Frontal cortex (tissue), 4 donors: ENCODE measurements around the gene MGAT4C. TPM values are rescaled to one million over a fixed set of nuclear protein-coding genes. Genes with fewer than 3 reads are reported as not detected.
"Not testable (repeated sequence)": the region's sequence is repeated elsewhere in the genome, so short reads cannot be mapped to it uniquely, and the experiment has no call there.

ENCODE experiments used
- DNase-seq, 2 donors: peaks; one replicate each; pipeline ENCODE4 v3.0.0; 2012; ENCODE audit warnings: low spot score in 2 of 2
- FAIRE-seq: peaks from 2 replicates; lab custom pipeline; 2012; peaks lifted over from hg19 to GRCh38; lab: Jason Lieb, UNC
- total RNA-seq: library from RNA; depleted of rRNA; stranded (reverse); fragments of >200 nt; gene quantifications from one replicate; pipeline ENCODE4 v1.2.3, GENCODE V29; 2014
- donor health status: control.
- donor health status: control.
- donor health status: control.

MGAT4C gene
- total RNA-seq, result 72.2 TPM

DNA sequence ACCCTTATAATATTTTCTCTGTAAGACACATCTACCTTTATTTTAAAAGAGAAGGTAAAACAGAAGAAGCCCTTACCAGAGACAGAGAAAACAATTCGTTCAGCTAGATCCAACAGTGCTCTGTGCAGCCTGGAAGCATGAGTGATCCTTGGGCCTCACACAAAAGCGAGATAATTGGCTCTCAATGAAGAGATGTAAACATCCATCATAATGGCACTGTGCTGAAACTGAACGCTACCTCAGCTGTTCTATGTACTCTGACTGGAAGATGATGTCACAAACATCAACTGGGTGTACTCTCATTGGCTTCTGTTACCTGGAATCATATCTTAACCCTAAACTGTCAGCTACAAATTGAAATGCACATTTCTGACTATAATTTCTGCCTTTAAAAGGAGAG lies at the start of gene MGAT4C:
Gene MGAT4C, minus strand, starts transcription at position 229 of the 400 bp plus-strand sequence.
- FAIRE-seq, result no peak
- no peak for DNase-seq

DNA sequence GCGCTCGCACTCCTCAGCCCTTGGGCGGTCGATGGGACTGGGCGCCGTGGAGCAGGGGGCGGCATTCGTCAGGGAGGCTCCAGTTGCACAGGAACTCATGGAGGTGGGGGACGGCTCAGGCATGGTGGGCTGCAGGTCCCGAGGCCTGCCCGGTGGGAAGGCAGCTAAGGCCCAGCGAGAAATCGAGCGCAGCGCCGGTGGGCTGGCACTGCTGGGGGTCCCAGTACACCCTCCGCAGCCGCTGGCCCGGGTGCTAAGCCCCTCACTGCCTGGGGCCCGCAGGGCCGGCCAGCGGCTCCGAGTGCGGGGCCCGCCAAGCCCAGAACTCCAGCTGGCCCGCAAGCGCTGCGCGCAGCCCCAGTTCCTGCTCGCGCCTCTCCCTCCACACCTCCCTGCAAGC lies 40.2 kb upstream of the MGAT4C start:
- FAIRE-seq, DNase-seq: not testable (repeated sequence)

DNA sequence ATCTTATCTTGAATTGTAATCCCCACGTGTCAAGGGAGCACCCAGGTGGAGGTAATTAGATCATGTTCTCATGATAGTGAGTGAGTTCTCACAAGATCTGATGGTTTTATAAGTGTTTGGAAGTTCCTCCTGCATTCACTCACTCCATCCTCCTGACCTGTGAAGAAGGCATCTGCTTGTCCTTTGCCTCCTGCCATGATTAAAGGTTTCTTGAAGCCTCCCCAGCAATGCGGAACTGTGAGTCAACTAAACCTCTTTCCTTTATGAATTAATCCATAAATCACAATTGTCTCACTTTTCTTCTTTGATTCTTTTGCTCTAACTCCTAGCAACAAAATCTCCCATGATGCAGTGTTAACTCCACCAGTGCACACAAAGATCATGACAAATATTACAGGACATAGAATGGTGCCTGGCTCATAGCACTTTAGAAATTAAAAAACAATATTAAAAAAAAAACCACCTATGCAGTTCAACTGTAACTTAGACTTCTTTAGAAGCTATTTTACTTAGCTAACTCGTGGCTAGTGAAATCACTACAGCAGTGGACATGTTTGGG lies 37.6 kb upstream of the MGAT4C start:
- DNase-seq (no peak), FAIRE-seq (no peak)

DNA sequence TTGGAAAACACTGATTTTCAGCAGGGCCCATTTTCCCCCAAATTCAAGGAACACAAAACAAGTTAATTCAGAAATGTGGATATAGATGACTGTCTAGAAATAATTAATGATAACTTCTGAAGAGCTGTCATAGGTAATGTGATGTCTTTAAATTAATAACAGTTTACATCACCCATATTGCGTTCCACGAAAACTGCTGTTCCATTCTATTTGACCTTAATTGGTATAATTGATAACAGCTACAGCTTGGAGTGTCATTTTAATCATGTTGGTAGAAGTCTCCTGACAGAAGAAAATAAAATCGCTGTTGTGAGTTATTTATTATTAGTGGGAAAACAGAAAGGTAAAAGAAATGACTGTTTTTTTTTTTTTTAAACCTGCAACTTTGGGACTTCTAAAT lies 36.3 kb upstream of the MGAT4C start:
- DNase-seq (no peak), FAIRE-seq (no peak)

DNA sequence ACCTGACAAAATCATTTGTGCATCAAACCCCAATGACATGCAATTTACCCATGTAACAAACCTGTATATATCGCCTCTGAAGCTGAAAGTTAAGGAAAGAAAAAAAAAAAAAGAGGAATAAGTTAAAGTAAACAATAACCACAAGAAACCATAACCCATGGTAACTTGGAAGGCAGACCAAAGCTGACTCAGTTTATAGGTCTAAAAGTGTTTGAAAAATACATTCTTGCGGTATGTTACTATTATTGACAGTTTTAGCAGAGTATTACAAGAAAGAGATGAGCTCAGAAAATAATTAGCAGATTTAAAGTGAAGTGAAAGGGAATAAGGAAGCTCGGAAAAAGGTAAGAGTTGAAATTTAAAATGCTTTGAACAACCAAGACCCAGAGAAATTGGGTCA lies 34.4 kb upstream of the MGAT4C start:
- no peak for DNase-seq
- no peak for FAIRE-seq

DNA sequence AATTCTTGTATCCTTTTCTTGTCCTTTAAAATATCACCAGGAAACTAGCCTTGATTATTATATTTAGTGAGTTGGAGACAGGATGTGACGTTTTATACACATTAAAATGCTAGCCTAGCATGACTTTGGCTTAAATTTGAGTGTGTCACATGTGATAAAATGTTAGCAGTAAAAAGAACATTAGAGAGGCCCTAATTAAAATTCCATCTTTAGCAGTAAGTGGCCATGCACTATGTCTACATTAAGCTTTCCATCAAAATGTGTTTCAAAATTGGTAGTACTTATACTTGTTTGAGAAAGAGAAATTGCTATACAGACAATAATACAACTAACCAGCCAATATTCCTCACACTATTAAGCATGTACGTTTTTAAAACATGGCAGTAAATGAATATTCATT lies 29.9 kb upstream of the MGAT4C start:
- DNase-seq, result no peak
- FAIRE-seq, result no peak

DNA sequence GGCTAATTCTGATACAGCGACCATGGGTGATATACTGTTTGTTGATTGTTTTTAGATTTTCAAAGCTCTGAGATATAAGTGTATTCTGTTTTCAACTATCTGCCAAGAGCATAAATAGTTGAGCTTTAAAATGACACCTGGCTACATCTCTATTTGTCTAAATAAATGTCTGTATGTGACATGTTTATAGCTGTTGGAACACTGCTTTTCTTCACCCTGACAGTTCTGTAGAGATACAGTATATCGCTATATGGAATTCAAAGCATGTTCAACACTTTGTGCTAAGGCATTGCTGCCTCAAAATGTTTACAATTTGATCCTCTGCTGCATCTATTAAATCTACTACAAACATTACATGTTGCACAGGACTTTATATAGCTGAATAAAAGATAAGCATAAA lies 27.4 kb upstream of the MGAT4C start:
- FAIRE-seq (no peak), DNase-seq (no peak)

DNA sequence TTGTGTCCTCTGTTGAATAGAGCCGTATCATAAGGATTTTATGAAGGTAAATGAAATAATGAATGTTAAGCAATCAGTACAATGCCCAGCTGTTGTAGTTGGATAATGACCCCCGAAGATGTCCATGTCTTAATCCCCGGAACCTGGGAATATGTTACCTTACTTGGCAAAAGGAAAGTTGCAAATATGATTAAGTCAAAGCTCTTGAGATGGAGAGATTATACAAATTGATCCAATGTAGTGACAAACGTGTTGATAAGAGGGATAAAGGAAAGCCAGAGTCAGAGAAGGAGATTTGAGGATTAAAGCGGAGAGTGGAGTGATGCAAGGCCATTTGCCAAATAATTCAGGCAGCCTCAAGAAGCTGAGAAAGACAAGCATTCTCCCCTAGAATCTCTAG lies 19.2 kb upstream of the MGAT4C start:
- DNase-seq, result no peak
- no peak for FAIRE-seq

DNA sequence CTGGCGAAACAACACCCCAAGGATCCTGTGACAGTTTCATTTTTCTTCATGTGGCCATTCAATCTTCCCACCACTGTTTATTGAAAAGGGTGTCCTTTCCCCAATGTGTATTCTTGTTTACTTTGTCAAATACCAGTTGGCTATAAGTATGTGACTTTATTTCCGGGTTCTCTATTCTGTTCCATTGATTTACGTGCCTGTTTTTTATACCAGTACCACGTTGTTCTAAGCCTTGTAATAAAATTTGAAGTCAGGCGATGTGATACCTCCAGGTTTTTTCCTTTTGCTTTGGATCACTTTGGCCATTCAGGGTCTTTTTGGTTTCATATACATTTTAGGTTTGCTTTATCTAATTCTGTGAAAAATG lies 9.1 kb upstream of the MGAT4C start:
- FAIRE-seq, result no peak
- no peak for DNase-seq

DNA sequence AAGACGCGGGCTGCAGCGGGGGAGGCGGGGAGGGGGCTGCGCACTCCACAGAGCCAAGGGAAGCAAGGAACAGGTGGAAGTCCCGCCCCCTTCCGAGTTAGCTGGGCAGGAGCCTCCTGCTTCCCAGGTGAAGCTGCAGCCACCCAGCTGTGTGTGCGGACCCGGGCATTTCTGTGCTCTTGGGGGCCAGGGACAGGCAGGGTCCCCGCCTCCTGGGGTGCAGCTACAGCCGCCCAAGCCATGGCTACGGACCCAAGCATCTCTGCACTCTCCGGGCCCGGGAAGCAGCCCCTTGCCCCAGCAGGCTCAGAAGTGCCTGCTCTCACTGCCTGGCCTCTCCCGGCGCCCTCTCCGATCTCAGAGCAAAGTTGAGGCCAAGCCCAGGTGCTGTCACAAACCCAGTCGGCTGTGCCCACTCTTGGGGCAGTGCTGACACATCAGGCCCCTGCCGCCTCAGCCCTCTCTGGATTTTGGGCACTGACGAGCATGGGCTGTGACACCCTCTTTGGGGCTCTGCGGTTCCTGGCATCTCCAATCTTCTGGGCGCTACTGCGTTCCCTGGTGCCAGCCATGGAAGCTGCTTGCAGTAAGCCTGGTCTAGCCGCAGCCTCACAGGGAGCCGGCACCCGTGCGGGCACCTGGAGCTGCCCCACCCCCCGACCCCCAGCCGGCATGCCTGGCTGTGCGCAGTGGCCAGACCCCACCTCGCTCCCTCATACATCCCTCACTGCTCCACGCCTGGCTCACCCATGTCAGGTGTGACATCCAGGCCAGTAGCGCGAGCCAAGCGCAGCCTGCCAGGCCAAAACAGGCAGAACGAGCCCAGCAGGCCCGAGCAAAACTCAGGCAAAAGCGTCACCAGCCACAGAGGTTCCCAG lies 8.5 kb upstream of the MGAT4C start:
- no peak for FAIRE-seq
- DNase-seq, result no peak

DNA sequence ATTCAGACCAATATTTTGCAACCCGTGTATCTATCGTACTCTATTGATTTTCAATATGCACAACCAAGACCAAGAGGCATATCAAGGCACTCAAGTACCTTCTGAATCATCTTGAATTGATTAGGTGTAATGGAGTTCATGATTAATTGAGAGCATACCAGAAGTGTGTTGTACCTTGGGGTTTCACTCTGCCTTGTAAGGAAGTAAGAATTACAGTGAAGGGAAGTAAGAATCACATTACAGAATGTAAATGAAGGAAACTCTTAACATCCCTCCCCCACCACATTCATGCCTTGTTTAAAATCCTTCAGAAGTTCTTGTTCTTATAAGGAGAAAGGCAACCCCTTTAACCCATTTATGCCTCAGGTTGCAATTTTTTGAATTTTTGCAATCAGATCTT lies 5.4 kb upstream of the MGAT4C start:
- FAIRE-seq (no peak), DNase-seq (no peak)

DNA sequence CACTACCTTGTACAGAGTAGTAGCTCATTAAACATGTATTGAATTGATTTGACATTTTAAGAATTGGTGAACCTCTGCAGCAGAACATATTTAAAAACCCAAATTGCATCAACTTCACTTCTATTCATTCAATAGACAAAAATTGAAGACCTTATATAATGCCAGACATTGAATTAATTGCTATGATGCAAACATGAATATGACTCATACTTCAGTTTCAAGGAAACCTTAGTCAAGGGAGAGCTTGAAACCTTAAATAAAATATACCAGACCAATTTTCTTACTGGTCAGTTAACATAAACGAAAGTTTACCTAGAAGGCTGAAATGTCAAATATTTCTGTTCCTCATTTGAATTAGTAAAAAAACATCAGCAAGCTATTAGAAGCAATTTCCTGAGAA lies 5.0 kb upstream of the MGAT4C start:
- FAIRE-seq, result no peak
- no peak for DNase-seq

DNA sequence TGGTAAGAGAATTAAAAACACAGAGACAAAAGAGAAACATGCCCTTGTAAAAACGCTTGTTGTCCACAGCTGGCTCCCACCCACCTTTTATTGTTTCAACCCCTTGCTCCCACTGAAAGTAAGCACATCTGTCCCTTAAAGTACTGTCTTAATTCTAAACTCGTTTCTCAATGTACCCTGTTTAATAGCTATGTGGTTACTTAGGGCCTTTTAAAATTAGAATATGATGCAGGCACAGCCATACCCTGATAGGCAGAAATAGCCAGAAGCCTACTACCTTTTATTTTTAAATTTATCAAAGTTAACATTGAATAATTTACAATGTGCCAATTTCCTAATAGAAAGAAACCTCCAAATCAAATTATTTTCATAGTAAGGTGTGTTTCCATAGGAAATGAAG lies 4.0 kb upstream of the MGAT4C start:
- DNase-seq (no peak), FAIRE-seq (no peak)

DNA sequence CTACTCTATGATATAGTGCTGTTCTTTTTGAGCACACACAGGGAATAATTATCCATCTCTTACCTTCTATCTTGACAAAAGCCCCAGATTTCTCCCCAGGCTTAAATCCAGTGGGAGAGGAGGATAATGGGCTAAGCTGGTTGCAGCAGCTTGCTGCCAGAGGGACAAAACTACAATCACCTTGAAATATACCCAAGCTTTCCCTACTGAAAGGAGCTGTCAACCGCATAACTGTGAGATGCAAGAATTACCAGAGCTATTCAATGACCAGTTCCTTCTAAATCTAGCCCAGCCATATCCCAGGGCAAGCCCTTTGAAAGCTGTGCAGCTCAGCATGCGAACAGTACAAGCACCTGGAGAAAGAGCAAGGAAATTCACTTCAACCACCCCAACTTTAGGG lies 943 bp upstream of the MGAT4C start:
- DNase-seq (no peak), FAIRE-seq (no peak)

DNA sequence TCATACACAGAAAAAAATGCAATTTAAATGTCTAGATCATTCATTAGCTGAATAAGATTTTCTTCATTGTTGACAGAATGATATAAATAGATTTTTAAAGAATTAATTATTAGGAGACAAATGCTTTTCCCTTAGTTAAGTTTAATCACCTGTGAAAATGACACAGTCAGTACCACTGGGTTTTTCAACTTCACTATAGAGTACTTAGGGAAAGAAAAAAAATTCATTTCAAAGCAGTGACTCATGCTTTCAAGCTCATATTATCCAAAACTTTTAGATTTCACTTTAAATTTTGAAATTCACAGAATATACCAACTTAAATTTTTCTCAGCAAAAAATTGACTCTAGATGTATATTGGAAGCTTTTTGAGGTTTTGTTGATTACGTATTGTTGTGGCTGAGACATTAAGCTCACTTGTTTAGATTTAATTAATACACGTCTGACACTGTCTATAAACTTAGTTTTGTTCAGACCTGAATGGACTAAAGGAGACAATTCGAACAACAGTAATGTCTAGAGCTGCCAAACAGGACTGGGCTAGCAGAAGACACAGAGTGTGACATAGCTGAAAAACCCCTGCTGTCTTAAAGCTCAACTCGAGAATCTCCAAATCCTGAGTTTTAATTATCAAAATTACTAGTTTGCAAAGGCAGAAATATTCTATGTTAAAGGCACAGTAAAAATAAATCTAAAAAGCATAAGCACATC lies 1.6 kb downstream of the MGAT4C start:
- FAIRE-seq (no peak), DNase-seq (no peak)

DNA sequence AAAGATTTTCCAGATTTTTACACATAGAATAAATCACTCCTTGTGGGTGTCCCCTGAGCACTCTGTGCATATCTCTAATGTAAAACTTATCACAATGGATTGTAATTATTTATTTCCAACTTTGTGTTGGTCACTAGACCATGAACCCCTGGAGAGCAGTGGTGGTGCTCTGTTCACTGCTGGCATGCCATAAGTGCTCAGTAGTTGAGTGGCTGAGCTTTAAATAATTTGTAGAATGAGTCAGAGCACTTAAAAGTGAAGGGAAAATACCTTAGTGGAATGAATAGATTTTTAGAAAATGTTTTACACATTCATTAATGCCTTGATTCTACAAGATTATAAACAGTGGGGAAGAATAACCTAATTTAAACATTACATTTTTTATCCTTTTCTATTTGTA lies 6.3 kb downstream of the MGAT4C start:
- no peak for FAIRE-seq
- no peak for DNase-seq

DNA sequence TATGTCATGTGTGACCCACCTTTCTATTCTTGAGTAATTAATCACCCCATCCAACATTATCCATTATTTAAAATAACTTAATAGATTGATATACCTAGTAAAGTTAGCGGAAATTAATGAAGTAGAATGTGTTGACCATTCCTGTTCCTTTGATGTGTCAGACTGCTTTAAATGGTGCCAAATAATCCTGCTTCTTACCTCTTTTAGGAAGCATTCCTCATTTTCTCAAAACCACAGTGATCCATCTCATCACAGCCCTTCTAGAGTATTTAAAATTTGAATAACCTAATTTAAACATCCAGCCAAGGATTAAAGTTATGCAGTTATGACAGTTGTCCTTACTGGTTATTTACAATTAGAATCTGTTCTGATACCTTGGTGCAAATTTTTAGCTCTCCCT lies 6.9 kb downstream of the MGAT4C start:
- no peak for FAIRE-seq
- no peak for DNase-seq

DNA sequence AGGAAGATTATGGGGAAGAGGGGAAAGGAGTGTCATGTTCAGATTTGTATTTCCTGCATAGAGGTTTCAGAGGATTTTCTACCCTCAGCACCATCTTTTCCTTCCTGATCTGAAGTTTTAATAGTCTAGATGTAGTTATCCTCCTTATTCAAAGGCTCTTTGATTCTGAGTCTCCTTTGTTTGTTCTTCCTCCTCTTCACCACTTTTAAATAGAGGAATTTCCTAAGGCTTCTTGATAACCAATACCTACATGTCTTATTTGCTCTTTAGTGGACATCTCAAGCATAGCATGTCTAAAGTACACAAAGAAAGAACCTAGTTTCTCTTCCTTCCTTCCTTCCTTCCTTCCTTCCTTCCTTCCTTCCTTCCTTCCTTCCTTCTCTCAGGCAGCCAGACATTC lies 8.3 kb downstream of the MGAT4C start:
- DNase-seq (no peak), FAIRE-seq (no peak)

DNA sequence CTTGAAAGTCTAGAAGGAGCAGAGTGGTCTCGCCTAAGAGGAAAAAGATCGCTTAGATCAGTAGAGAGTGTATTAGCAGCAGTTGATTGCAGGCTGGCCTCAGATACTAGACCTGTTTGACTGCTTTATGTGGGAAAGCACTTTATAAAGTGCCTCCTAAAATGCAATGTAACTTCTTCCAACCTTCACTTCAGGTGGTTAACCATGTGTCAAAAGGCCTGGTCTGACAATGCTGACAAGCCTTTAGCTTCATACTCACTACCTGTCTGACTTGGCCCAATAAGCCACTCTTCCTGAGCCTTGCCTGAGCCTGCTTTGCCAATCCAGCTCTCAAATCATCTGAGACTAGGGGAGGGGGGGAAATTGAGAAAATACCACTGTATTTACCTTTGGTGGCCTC lies 14.6 kb downstream of the MGAT4C start:
- FAIRE-seq (no peak), DNase-seq (no peak)

DNA sequence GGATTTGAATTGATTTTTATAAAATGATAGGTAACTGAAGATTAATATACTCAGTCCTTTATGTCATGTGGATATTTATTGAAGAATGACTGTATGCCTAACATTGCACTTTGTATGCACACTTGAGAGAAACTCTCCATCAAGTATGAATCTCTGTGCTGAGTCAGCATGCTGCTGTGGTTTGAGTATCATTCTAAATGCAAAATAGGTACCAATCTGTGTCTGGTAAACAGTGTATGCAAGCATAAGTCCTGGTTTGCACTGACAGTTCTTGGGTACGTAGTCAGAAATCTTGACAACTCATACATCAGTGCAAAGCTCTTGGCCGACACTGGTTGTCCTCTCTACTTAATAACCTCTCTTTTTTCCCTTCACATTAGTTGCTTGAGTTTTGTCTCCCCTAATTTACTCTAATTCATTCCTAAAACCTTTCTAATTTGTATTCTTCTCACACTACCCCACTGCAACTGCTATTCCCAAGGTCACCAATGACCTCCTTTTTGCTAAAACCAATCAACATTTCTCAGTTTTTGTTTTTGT lies 21.8 kb downstream of the MGAT4C start:
- FAIRE-seq (no peak), DNase-seq (no peak)

DNA sequence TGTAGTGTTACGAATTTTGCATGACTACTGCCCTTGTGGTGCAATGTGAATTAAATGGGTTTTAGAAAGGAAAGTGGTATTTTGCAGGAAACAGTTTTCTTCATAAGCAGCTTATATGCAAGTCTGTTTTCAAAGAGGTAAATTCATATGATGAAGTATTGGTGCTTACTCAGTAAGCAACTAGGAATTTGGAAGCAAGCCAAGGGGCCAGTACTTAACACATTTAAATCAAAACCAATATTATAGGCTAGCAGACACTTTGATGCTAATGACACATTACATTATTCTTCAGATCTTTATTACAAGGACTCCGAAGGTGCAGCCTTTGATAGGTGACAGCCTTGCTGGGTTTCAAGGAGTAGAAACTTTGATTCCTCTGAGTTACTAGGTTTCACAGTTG lies 23.1 kb downstream of the MGAT4C start:
- FAIRE-seq, result no peak
- no peak for DNase-seq
